GM19328 (cell line): ENCODE results near the gene RPS6KA4.
"Not testable (repeated sequence)": the region's sequence is repeated elsewhere in the genome, so short reads cannot be mapped to it uniquely, and the experiment has no call there.

ENCODE experiments used
- ATAC-seq: cut with Tn5 transposase; IDR thresholded peaks from one replicate; pipeline ENCODE4 v1.9.1; 2021; ENCODE audit warnings: mild to moderate bottlenecking, moderate library complexity; ENCODE audit not compliant: unreplicated experiment

The RPS6KA4 gene

DNA sequence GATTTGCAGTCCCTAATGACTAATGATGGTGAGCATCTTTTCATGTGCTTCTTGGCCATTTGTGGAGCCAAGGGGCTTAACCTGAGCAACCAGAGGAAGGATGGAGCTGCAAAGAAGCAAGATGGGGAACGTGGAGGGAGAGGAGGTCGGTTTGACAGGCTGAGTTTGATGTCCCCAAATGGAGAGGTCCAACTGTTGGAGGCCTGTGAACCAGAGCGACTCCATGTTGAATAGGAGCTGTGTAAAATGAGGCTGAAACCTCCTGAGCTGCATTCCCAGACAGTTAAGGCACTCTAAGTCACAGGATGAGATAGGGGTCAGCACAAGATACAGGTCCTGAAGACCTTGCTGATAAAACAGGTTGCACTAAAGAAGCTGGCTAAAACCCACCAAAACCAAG lies 54.5 kb downstream of the RPS6KA4 start:
- ATAC-seq = no peak

DNA sequence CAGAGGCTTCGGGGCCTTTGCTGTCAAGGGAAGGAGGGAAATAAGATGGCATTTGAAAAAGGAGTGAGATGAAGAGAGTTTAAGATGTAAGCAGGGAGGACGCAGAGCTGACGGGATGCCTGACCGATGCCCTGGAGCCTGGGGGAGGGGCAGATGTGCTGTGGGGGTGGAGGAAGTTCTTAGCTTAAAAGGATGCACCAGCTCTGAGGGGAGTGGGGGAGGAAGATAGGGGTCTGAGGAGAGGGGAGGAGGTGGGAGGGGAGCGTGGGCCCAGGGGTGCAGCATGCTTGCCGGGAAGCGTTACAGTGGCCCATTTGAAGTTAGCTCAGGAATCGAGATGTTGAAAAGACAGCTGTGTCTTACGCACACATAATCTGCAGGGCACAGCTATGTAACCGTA lies 56.3 kb downstream of the RPS6KA4 start:
- ATAC-seq = no peak

DNA sequence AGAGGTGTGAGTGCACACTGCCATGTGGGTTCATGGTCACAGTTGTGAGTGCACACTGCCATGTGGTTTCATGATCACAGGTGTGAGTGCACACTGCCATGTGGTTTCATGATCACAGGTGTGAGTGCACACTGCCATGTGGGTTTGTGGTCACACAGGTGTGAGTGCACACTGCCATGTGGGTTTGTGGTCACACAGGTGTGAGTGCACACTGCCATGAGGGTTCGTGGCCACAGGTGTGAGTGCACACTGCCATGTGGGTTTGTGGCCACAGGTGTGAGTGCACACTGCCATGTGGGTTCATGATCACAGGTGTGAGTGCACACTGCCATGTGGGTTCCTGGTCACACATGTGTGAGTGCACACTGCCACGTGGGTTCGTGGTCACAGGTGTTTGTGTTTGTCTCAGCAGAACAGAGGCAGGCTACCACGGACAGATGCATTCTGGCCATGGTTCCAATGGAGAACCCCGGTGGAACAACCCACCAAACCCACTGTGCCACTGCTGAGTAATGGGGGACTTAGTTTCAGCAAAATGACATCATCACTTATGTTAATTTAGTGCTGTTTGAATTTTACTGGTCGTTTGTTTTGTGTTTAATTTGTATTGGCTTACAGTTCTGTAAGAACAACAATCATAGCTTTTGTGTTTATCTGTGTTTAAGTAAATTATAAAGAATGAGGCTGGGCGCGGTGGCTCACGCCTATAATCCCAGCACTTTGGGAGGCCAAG lies 57.2 kb downstream of the RPS6KA4 start:
- no peak for ATAC-seq

DNA sequence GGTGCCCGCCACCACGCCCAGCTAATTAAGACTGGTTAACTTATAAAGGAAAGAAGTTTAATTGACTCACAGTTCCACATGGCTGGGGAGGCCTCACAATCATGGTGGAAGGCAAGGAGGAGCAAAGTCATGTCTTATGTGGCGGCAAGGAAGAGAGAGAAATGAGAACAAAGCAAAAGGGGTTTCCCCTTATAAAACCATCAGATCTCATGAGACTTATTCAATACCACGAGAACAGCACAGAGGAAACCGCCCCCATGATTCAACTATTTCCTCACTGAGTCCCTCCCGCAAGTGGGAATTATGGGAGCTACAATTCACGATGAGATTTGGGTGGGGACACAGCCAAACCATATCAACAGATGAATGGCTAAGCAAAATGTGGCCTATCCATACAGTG lies 59.3 kb downstream of the RPS6KA4 start:
- not testable (repeated sequence) for ATAC-seq

DNA sequence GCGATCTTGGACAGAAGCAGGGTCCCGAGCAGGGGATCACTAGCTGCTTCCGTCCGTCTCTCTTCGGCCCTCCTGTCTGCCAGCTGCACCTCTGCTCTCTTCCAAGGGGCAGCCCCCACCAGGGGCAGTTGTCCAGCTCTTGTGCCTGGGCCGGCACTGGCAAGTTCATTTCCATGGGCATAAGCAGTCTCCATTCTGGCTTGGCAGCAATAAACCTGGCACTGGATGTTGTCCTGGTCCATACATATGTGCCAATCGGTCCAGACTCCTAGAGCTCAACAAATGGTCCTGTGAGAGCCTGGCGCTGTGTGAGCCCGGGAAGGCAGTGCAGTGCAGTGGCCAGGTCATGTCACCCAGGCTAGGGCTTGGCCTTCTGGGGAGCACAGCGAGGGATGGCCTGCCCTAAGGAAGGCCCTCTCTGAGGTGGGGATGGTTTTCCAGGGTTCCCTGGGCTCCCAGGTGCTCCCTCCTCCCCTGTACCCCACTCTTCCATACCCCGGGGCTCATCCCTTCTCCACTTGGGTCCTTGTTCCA lies 60.4 kb downstream of the RPS6KA4 start:
- no peak for ATAC-seq

DNA sequence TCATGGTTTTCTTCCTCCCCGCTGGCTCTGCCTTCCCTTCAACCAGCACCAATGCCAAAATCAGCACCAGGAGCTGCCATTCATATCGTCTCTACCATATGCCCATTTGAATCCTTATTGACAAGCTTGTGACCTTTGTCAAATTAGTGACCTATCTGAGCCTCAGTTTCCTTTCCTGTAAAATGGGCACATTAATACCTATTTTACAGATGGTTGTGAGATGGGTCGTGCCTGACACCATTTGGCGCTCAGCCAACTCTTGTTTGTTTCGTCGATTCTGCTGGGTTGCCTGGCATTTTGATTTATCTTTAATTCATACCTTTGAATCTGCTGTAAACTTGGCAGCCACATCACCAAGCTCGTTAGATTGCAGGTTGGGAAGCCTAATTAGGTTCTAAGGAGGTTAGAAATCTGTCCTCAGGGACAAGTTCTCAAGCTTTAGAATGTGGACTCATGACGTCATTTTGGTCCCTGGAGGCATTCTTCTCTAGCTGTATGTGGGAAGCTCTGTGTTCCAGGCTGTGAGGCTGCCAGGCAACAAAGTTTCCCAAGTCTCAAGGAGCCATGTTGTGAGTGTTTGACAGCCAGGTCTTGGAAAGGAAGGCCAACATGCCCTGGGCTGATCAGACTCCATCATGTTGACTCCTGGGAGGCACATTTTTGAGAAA lies 61.0 kb downstream of the RPS6KA4 start:
- ATAC-seq = no peak
